Measurements from ENCODE around the gene IL1R2. TPM values are rescaled to one million over a fixed set of nuclear protein-coding genes. Genes with fewer than 3 reads are reported as not detected.

IL1R2 gene
- polyA plus RNA-seq, 2 of the 4 experiments (the other 2 are of a cell fraction), result 0.83 to 1.7 TPM

DNA sequence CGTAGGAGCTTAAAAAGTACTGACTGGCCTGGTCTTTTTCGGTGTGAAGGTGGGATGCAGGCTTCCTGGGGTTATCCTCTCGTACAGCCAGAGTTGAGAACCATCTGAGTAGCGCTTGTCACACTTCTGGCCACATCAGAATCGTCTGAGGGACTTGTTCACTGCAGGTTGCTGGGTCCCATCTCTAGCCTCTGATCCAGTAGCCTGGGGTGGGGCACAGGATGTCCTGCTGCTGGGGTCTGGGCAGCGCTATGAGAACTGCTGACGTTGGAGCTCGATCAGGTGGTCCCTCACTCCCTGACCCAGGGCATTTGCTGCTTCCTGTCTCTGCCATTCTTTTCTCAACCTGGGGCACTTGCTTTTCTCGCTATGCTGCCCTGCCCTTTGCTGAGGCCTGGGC is 7.1 kb upstream of the IL1R2 start:
- ChIA-PET CTCF (interaction anchor here (0.9 to 1.6 kb wide), 2 partner anchors 22 to 642 kb away, joined by 4 to 5 read pairs; no protein-coding TSS in a partner anchor), POLR2A (no interaction called here)
- DNase-seq (ENCODE audit: low read depth in 1 of 2, low spot score in 1 of 2) (no peak), ATAC-seq (no peak), FAIRE-seq (no peak)
- Histone ChIP-seq H3K4me2 (no peak overlapping the region), H3K4me3 (no peak overlapping the region), H3K4me1 (no peaks in the 10 kb centered on the region), H3K27ac (no peak overlapping the region), H3K9me3 (no peaks in the 10 kb centered on the region)
- 61% methylated on average over 8 of the region's 9 CpGs for WGBS (ENCODE audit: missing lambda C conversion rate)
- TF ChIP-seq RAD21 (conservative IDR thresholded peaks at IDR 0.05 in 1 of 2, IDR thresholded peaks at IDR 0.05 in 1 of 2), result no peak
- TF ChIP-seq CBX2 (IDR thresholded peaks at IDR 0.05; ENCODE audit: borderline replicate concordance, low read depth), result no peak
- TF ChIP-seq, protein P1, sequence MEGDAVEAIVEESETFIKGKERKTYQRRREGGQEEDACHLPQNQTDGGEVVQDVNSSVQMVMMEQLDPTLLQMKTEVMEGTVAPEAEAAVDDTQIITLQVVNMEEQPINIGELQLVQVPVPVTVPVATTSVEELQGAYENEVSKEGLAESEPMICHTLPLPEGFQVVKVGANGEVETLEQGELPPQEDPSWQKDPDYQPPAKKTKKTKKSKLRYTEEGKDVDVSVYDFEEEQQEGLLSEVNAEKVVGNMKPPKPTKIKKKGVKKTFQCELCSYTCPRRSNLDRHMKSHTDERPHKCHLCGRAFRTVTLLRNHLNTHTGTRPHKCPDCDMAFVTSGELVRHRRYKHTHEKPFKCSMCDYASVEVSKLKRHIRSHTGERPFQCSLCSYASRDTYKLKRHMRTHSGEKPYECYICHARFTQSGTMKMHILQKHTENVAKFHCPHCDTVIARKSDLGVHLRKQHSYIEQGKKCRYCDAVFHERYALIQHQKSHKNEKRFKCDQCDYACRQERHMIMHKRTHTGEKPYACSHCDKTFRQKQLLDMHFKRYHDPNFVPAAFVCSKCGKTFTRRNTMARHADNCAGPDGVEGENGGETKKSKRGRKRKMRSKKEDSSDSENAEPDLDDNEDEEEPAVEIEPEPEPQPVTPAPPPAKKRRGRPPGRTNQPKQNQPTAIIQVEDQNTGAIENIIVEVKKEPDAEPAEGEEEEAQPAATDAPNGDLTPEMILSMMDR (IDR thresholded peaks at IDR 0.05), result no peak
- no peak for TF ChIP-seq FOSB (CRISPR knock-in tag; IDR thresholded peaks at IDR 0.05)
- no peak for TF ChIP-seq EP300 (IDR thresholded peaks at IDR 0.05)
- TF ChIP-seq ESRRA (IDR thresholded peaks at IDR 0.05; ENCODE audit: borderline replicate concordance, low read length), result no peak
- TF ChIP-seq ZC3H11A (IDR thresholded peaks at IDR 0.05), result no peak
- no peak for TF ChIP-seq MAFK (IDR thresholded peaks at IDR 0.05; ENCODE audit: partially characterized antibody)

DNA sequence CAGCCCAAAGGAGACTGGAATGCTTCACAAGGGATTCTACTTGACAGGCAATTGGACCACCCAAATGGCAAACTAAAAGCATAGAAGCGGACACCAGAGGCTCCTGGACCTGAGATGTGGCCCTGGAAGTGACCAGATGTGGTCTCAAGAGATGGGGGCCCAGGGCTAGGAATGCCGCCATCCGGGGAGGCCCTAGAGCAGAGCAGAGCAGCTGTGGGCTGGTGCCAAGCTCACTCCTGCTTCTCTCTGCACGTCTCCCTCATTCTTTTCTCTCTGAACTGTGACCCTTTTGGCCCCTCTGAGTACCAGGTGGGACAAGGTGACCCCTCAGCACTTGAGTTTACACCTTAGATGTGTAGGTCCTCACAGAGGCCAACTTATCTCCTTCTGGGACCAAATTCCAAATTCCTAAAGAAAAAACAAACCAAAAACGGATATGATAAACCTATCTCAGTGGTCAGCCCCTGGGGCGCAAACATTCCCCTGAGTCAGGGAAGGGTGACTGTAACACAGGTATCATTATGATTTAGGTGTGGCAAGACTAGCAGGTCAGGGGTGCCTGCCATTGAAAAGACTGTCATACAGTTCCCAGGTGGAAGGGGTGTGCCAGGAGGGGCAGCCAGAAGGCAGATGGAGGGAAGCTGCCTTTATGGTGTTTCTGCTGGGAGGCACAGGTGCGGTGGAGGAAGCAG is 6.5 kb upstream of the IL1R2 start:
- no peak overlapping the region for H3K4me2 ChIP-seq
- no peak for TF ChIP-seq MAZ (IDR thresholded peaks at IDR 0.05; ENCODE audit: borderline replicate concordance, low read depth, low read length)
- WGBS (ENCODE audit: missing lambda C conversion rate), result 79% methylated on average over 7 of the region's 7 CpGs
- POLR2A ChIA-PET, result no interaction called here
- no peaks in the 10 kb centered on the region for H3K4me1 ChIP-seq
- no peak overlapping the region for H3K27ac ChIP-seq
- H3K4me3 ChIP-seq, result no peak overlapping the region
- ATAC-seq (no peak), DNase-seq (ENCODE audit: low read depth in 1 of 2, low spot score in 1 of 2) (no peak), FAIRE-seq (no peak)
- CTCF ChIA-PET, result interaction anchor here (0.9 to 1.6 kb wide), 2 partner anchors 21 to 643 kb away, joined by 4 to 5 read pairs; no protein-coding TSS in a partner anchor
- no peaks in the 10 kb centered on the region for H3K9me3 ChIP-seq

DNA sequence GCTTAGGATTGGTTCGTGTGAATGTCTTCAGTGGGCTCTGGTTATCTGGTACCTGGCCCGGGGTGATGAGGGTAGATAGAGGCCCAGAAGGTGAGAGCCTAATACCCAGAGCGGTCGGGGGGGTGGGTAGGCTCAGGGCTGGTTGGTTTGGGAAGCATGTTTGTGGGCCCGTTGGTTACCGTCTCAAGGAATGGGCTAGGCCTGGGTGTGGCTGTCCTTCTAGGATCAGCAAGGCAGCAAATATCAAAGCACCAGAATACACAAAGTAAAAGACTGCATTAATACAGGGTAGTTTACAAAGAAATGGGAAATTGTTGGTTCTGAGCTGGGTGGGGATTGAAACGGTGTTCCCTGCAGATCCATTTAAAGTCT is 6.0 kb upstream of the IL1R2 start:
- Histone ChIP-seq H3K4me2 (no peak overlapping the region), H3K9me3 (no peaks in the 10 kb centered on the region), H3K4me3 (no peak overlapping the region), H3K4me1 (no peaks in the 10 kb centered on the region), H3K27ac (no peak overlapping the region)
- ATAC-seq (no peak), DNase-seq (ENCODE audit: low read depth in 1 of 2, low spot score in 1 of 2) (no peak), FAIRE-seq (no peak)
- CTCF ChIA-PET, result interaction anchor here (1.6 kb wide), 1 partner anchor 643 kb away, joined by 5 read pairs; no protein-coding TSS in a partner anchor
- 62% methylated on average over 7 of the region's 7 CpGs for WGBS (ENCODE audit: missing lambda C conversion rate)
- POLR2A ChIA-PET, result no interaction called here
- TF ChIP-seq RCOR1 (IDR thresholded peaks at IDR 0.05; ENCODE audit: low read depth, low read length), result no peak
- TF ChIP-seq RNF2 (IDR thresholded peaks at IDR 0.05; ENCODE audit: borderline replicate concordance, low read depth), result no peak
- TF ChIP-seq SREBF2 (IDR thresholded peaks at IDR 0.05), result no peak
- no peak for TF ChIP-seq ZC3H11A (IDR thresholded peaks at IDR 0.05)
- TF ChIP-seq RFX5 (IDR thresholded peaks at IDR 0.05), result no peak
- TF ChIP-seq CEBPB (IDR thresholded peaks at IDR 0.05), result no peak
- TF ChIP-seq RARB (CRISPR knock-in tag; IDR thresholded peaks at IDR 0.05), result no peak
- TF ChIP-seq, protein P2, sequence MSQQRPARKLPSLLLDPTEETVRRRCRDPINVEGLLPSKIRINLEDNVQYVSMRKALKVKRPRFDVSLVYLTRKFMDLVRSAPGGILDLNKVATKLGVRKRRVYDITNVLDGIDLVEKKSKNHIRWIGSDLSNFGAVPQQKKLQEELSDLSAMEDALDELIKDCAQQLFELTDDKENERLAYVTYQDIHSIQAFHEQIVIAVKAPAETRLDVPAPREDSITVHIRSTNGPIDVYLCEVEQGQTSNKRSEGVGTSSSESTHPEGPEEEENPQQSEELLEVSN (IDR thresholded peaks at IDR 0.05; ENCODE audit: borderline replicate concordance, low read depth), result no peak
- TF ChIP-seq HOXB13 (CRISPR knock-in tag; IDR thresholded peaks at IDR 0.05; ENCODE audit: low read depth), result no peak
- TF ChIP-seq CHD4 (IDR thresholded peaks at IDR 0.05; ENCODE audit: borderline replicate concordance), result no peak

- POLR2A ChIA-PET, result no interaction called here
- TF ChIP-seq KDM1A (IDR thresholded peaks at IDR 0.05; ENCODE audit: low read depth), result no peak
- no peak for TF ChIP-seq FOXS1 (CRISPR knock-in tag; IDR thresholded peaks at IDR 0.05)
- TF ChIP-seq GATA3 (IDR thresholded peaks at IDR 0.05; ENCODE audit: borderline replicate concordance), result no peak
- TF ChIP-seq ZC3H11A (IDR thresholded peaks at IDR 0.05), result no peak
- no peak for TF ChIP-seq MAZ (IDR thresholded peaks at IDR 0.05; ENCODE audit: borderline replicate concordance, low read depth, low read length)
- no peak for TF ChIP-seq TP53 (CRISPR knock-in tag; IDR thresholded peaks at IDR 0.05)
- TF ChIP-seq CHD2 (IDR thresholded peaks at IDR 0.05; ENCODE audit: low read length, partially characterized antibody), result no peak
- no peak for TF ChIP-seq POLR2A (IDR thresholded peaks at IDR 0.05; ENCODE audit: low read length)
- no peak for TF ChIP-seq RNF2 (IDR thresholded peaks at IDR 0.05; ENCODE audit: borderline replicate concordance, low read depth)
- TF ChIP-seq FOSL2 (IDR thresholded peaks at IDR 0.05), result no peak
- TF ChIP-seq FOSL2 (CRISPR knock-in tag; IDR thresholded peaks at IDR 0.05), result no peak
- TF ChIP-seq PHF8 (IDR thresholded peaks at IDR 0.05; ENCODE audit: borderline replicate concordance, low read depth), result no peak
Measured at GRCh38 chr2:101986376-101986775, 5.4 kb upstream of the IL1R2 start.

More at GRCh38 chr2:101986376-101986775, 5.4 kb upstream of the IL1R2 start:
- FAIRE-seq (no peak), DNase-seq (ENCODE audit: low read depth in 1 of 2, low spot score in 1 of 2) (no peak), ATAC-seq (no peak)
- no peak overlapping the region for H3K4me3 ChIP-seq
- CTCF ChIA-PET, result no interaction called here
- no peaks in the 10 kb centered on the region for H3K4me1 ChIP-seq
- 88% methylated on average over 2 of the region's 4 CpGs for WGBS (ENCODE audit: missing lambda C conversion rate)
- H3K4me2 ChIP-seq, result no peak overlapping the region
- no peak overlapping the region for H3K27ac ChIP-seq
- no peaks in the 10 kb centered on the region for H3K9me3 ChIP-seq
